Measurements from ENCODE around the gene ARHGEF19.

DNA sequence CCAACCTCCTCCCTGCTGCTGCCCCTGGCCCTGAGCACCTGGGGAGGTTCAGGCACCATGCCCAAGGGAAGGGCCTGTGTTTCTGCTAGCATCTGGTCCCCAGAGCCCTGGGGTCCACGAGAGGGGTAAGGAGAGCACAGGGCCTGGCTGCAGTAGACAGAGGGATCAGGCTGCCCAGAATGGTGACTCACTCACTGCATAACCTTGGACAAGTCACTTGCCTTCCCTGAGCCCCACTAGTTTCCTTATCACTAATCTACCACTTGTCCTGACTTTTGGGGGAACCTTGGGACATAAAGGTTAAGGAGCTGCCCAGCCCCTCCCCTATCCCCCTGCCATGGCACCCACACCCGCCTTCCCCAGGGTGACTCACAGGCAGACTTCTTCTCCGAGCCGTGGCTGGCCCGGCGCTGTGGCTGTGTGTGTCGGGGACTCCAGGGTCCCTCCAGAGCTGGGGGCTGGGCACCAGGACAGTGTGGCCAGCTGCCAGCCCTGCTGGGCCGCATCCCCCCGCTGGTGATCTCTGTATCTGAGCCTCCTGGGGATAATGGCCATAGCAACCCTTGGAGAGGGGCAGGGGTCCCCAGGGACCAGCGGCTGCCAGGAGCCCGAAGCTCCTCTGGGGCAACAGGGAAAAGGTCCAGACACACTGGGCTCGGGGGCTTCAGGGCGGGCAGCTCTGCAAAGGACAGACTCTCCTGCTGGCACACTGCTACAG lies 4.0 kb downstream of the ARHGEF19 start:
- TF ChIP-seq, protein P1, sequence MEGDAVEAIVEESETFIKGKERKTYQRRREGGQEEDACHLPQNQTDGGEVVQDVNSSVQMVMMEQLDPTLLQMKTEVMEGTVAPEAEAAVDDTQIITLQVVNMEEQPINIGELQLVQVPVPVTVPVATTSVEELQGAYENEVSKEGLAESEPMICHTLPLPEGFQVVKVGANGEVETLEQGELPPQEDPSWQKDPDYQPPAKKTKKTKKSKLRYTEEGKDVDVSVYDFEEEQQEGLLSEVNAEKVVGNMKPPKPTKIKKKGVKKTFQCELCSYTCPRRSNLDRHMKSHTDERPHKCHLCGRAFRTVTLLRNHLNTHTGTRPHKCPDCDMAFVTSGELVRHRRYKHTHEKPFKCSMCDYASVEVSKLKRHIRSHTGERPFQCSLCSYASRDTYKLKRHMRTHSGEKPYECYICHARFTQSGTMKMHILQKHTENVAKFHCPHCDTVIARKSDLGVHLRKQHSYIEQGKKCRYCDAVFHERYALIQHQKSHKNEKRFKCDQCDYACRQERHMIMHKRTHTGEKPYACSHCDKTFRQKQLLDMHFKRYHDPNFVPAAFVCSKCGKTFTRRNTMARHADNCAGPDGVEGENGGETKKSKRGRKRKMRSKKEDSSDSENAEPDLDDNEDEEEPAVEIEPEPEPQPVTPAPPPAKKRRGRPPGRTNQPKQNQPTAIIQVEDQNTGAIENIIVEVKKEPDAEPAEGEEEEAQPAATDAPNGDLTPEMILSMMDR (IDR thresholded peaks at IDR 0.05): no peak
- no peak for TF ChIP-seq POLR2A (IDR thresholded peaks at IDR 0.05)

Measured in testis (tissue), 2 donors.